H1 (cell line): Measurements from ENCODE around the gene TBX2. TPM values are rescaled to one million over a fixed set of nuclear protein-coding genes. Genes with fewer than 3 reads are reported as not detected.

Source experiments
- CTCF ChIA-PET: fragments of 300-600 bp; sonication (Branson Sonifier 250); formaldehyde crosslinking; loops from one replicate; lab custom pipeline; 2021; ENCODE audit not compliant: partially characterized antibody; lab: Charles Lee
- POLR2A ChIA-PET: fragments of 300-600 bp; sonication (Branson Sonifier 250); formaldehyde crosslinking; loops from one replicate; lab custom pipeline; 2021; ENCODE audit warnings: inconsistent platforms; ENCODE audit not compliant: partially characterized antibody; lab: Charles Lee
- DNase-seq, 2 experiments: peaks; one replicate each; pipeline versions ENCODE4 v3.0.0 to v3.0.0-alpha.2; 2010 to 2022; ENCODE audit warnings: low spot score in 2 of 2, low read depth in 1 of 2, mixed read lengths in 1 of 2
- FAIRE-seq: peaks from 2 replicates; lab custom pipeline; 2011; peaks lifted over from hg19 to GRCh38; lab: Jason Lieb, UNC
- H2AFZ ChIP-seq: 2 replicates; pipeline ENCODE4 v1.8.1; 2012; ENCODE audit warnings: low read length, inconsistent platforms
- H2AK5ac ChIP-seq: 2 replicates; pipeline ENCODE4 v1.6.1; 2013; ENCODE audit warnings: low read depth, low read length
- H2BK120ac ChIP-seq: replicated peaks from 2 replicates; pipeline ENCODE3; 2013; ENCODE audit warnings: low read depth, low read length, inconsistent platforms
- H2BK12ac ChIP-seq: 2 replicates; pipeline ENCODE4 v1.6.1; 2013; ENCODE audit warnings: low read depth, low read length
- H2BK15ac ChIP-seq: 2 replicates; pipeline ENCODE4 v1.6.1; 2013; ENCODE audit warnings: low read length
- H2BK20ac ChIP-seq: 2 replicates; pipeline ENCODE4 v1.6.1; 2013; ENCODE audit warnings: low read length
- H2BK5ac ChIP-seq: 2 replicates; pipeline ENCODE4 v1.6.1; 2013; ENCODE audit warnings: low read depth, low read length
- H3K14ac ChIP-seq: 2 replicates; pipeline ENCODE4 v1.6.1; 2013; ENCODE audit warnings: inconsistent platforms; ENCODE audit not compliant: insufficient read length
- H3K18ac ChIP-seq: 2 replicates; pipeline ENCODE4 v1.6.1; 2013; ENCODE audit warnings: low read length; ENCODE audit errors: extremely low read depth
- H3K23ac ChIP-seq: 2 replicates; pipeline ENCODE4 v1.6.1; 2013; ENCODE audit warnings: inconsistent platforms; ENCODE audit not compliant: insufficient read length
- H3K23me2 ChIP-seq: 2 replicates; pipeline ENCODE4 v1.6.1; 2013; ENCODE audit warnings: low read depth, low read length
- H3K27ac ChIP-seq: 2 replicates; pipeline ENCODE4 v1.6.1; 2011; ENCODE audit warnings: low read depth, low read length, inconsistent platforms
- H3K27me3 ChIP-seq, 4 experiments: replicated peaks in 1 of 4; 1 replicate in 1 of 4; 2 replicates in 3 of 4; pipeline versions ENCODE4 v1.6.1 to v1.8.1; 2011 to 2013; ENCODE audit warnings: low read length in 3 of 4, mild to moderate bottlenecking in 3 of 4, inconsistent platforms in 2 of 4, mixed read lengths in 2 of 4, moderate library complexity in 1 of 4; ENCODE audit not compliant: control insufficient read depth in 3 of 4, insufficient read depth in 3 of 4; ENCODE audit errors: extremely low read depth in 1 of 4
- H3K36me3 ChIP-seq, 4 experiments: 2 replicates each; pipeline versions ENCODE4 v1.6.1 to v1.8.1; 2011 to 2013; ENCODE audit warnings: mild to moderate bottlenecking in 4 of 4, low read length in 3 of 4, moderate library complexity in 2 of 4, control low read depth in 1 of 4, inconsistent platforms in 1 of 4; ENCODE audit not compliant: insufficient read depth in 4 of 4, control insufficient read depth in 2 of 4
- H3K4ac ChIP-seq: replicated peaks from 2 replicates; pipeline ENCODE3; 2013; ENCODE audit warnings: low read length, low read depth, mixed read lengths, inconsistent platforms; ENCODE audit not compliant: insufficient read length
- H3K4me1 ChIP-seq, 4 experiments: replicated peaks in 1 of 4; 1 replicate in 1 of 4; 2 replicates in 3 of 4; pipeline versions ENCODE4 v1.6.1 to v1.8.1; 2011 to 2013; ENCODE audit warnings: low read length in 3 of 4, inconsistent platforms in 2 of 4, mixed read lengths in 1 of 4; ENCODE audit not compliant: insufficient read depth in 4 of 4, control insufficient read depth in 3 of 4
- H3K4me2 ChIP-seq, 2 experiments: 2 replicates each; pipeline versions ENCODE4 v1.6.1 to v1.8.1; 2011 to 2013; ENCODE audit warnings: low read depth in 2 of 2, low read length in 2 of 2, control low read depth in 1 of 2, inconsistent platforms in 1 of 2, mild to moderate bottlenecking in 1 of 2; ENCODE audit not compliant: insufficient read depth in 1 of 2
- H3K4me3 ChIP-seq, 4 experiments: fragments of 200-600, 300-600 bp in 1 of 4; sonication (generic), shearing (Covaris generic), sonication (Bioruptor Twin) in 1 of 4; 2 replicates each; pipeline versions ENCODE4 v1.5.1 to v1.8.1; 2011 to 2016; ENCODE audit warnings: low read length in 4 of 4, low read depth in 3 of 4, control low read depth in 2 of 4, inconsistent platforms in 2 of 4, mild to moderate bottlenecking in 2 of 4, mixed read lengths in 1 of 4, moderate library complexity in 1 of 4; ENCODE audit not compliant: insufficient read depth in 2 of 4; ENCODE audit errors: extremely low read depth in 1 of 4
- H3K56ac ChIP-seq: replicated peaks from 2 replicates; pipeline ENCODE3; 2013; ENCODE audit warnings: low read depth, mild to moderate bottlenecking, mixed read lengths, low read length, inconsistent platforms; ENCODE audit not compliant: insufficient read length
- H3K79me1 ChIP-seq: 2 replicates; pipeline ENCODE4 v1.6.1; 2013; ENCODE audit warnings: low read depth, low read length, control low read depth
- H3K79me2 ChIP-seq, 2 experiments: 2 replicates each; pipeline versions ENCODE4 v1.6.1 to v1.8.1; 2012 to 2013; ENCODE audit warnings: low read length in 2 of 2, mild to moderate bottlenecking in 2 of 2, inconsistent platforms in 1 of 2; ENCODE audit not compliant: insufficient read depth in 2 of 2, control insufficient read depth in 1 of 2
- H3K9ac ChIP-seq, 4 experiments: replicated peaks in 1 of 4; 1 replicate in 1 of 4; 2 replicates in 3 of 4; pipeline versions ENCODE4 v1.6.1 to v1.8.1; 2011 to 2013; ENCODE audit warnings: low read depth in 3 of 4, low read length in 3 of 4, control low read depth in 2 of 4, mild to moderate bottlenecking in 2 of 4, moderate library complexity in 2 of 4, inconsistent platforms in 1 of 4; ENCODE audit errors: extremely low read depth in 1 of 4
- H3K9me3 ChIP-seq, 2 experiments: 2 replicates each; pipeline versions ENCODE4 v1.6.1 to v1.8.1; 2012 to 2013; ENCODE audit warnings: mild to moderate bottlenecking in 2 of 2, moderate library complexity in 2 of 2, control low read depth in 1 of 2, inconsistent platforms in 1 of 2, low read depth in 1 of 2, low read length in 1 of 2, mixed read lengths in 1 of 2; ENCODE audit not compliant: insufficient read depth in 2 of 2
- H4K20me1 ChIP-seq, 2 experiments: replicated peaks in 1 of 2; 2 replicates each; pipeline versions ENCODE3 to v1.8.1; 2011 to 2013; ENCODE audit warnings: inconsistent platforms in 2 of 2, low read length in 2 of 2, mild to moderate bottlenecking in 1 of 2; ENCODE audit not compliant: insufficient read depth in 2 of 2, control insufficient read depth in 1 of 2
- H4K5ac ChIP-seq: 2 replicates; pipeline ENCODE4 v1.6.1; 2013; ENCODE audit warnings: low read length, low read depth, mixed read lengths, inconsistent platforms; ENCODE audit not compliant: insufficient read length
- H4K8ac ChIP-seq: 2 replicates; pipeline ENCODE4 v1.8.0; 2013; ENCODE audit warnings: mild to moderate bottlenecking, moderate library complexity, low read length, inconsistent platforms; ENCODE audit not compliant: insufficient read depth; ENCODE audit errors: extremely low read depth
- H4K91ac ChIP-seq: replicated peaks from 2 replicates; pipeline ENCODE3; 2013; ENCODE audit warnings: low read length, mixed read lengths, inconsistent platforms; ENCODE audit not compliant: insufficient read length
- BCL11A ChIP-seq, 2 experiments: IDR thresholded peaks; one replicate each; pipeline ENCODE4 v1.6.1; 2011; ENCODE audit warnings: low read depth in 2 of 2, low read length in 2 of 2, mild to moderate bottlenecking in 2 of 2
- CBX5 ChIP-seq: fragments of 300-800, 300-1000 bp; sonication (generic); IDR thresholded peaks from 2 replicates; pipeline ENCODE4 v1.7.1; 2016; ENCODE audit warnings: antibody characterized with exemption, low read length, low read depth
- HDAC6 ChIP-seq: IDR thresholded peaks from one replicate; pipeline ENCODE4 v1.7.1; 2012; ENCODE audit warnings: low read depth, mild to moderate bottlenecking, inconsistent platforms, low read length, moderate library complexity
- JUND ChIP-seq: IDR thresholded peaks from 2 replicates; pipeline ENCODE4 v1.6.1; 2011; ENCODE audit warnings: mild to moderate bottlenecking, improper control_type of control experiment, low read length
- PHF8 ChIP-seq: fragments of 200-600 bp; sonication (generic); conservative IDR thresholded peaks from 2 replicates; pipeline ENCODE4 v1.7.1; 2012; ENCODE audit warnings: low read depth, mild to moderate bottlenecking, inconsistent platforms, low read length, moderate library complexity
- POU5F1 ChIP-seq: IDR thresholded peaks from 2 replicates; pipeline ENCODE4 v1.6.1; 2011; ENCODE audit warnings: low read depth, mild to moderate bottlenecking, low read length, moderate library complexity
- TEAD4 ChIP-seq: IDR thresholded peaks from 2 replicates; pipeline ENCODE4 v1.6.1; 2012; ENCODE audit warnings: low read depth, low read length, inconsistent platforms, mixed read lengths
- polyA plus RNA-seq, 7 experiments: library from polyadenylated mRNA; depleted of rRNA in 3 of 7; stranded (reverse) in 5 of 7; unstranded in 2 of 7; fragments of >200 nt in 5 of 7; fragments of 200-250 nt in 2 of 7; gene quantifications; 1 replicate in 5 of 7; 2 replicates in 1 of 7; 4 replicates in 1 of 7; pipeline versions ENCODE4 v1.2.1 to v1.2.3, GENCODE V29; 2011 to 2013; ENCODE audit warnings: missing spikeins in 2 of 7, mixed read lengths in 2 of 7
- total RNA-seq: library from RNA; stranded (reverse); fragmentation: NEBNext Ultra II Directional; extraction: Animal tissue kit (Norgen Biotek cat#: 25700); gene quantifications from 2 replicates; pipeline ENCODE4 v1.2.1, GENCODE V29; 2021

TBX2 gene
- total and polyA plus RNA-seq, 2 of the 8 experiments (the other 6 are each of a cell fraction or from before 2014, with no cell fraction given) = not detected

- Histone ChIP-seq H2BK12ac (no peak overlapping the region), H4K8ac (no peak overlapping the region), H2BK120ac (no peak overlapping the region), H4K20me1 (peaks cover 4% of the 10 kb centered on the region in 2 experiments), H3K18ac (no peak overlapping the region), H3K79me1 (no peaks in the 10 kb centered on the region), H3K14ac (no peak overlapping the region), H4K5ac (no peak overlapping the region), H3K4ac (no peak overlapping the region), H3K4me3 (no peak overlapping the region), H3K36me3 (peaks cover 0 to 2% (median 0%) of the 10 kb centered on the region in 4 experiments; a peak in 1 of 8 replicates), H2BK5ac (no peak overlapping the region), H3K9ac (no peak overlapping the region), H3K27me3 (peaks cover 25 to 46% (median 31%) of the 10 kb centered on the region in 4 experiments), H3K23me2 (peaks cover 2% of the 10 kb centered on the region; the same call in 1 of the 2 replicates), H2BK15ac (peak overlapping the region; percentile 78), H2AK5ac (no peak overlapping the region), H3K27ac (no peak overlapping the region), H3K79me2 (no peaks in the 10 kb centered on the region), H3K9me3 (no peaks in the 10 kb centered on the region), H3K4me2 (no peak overlapping the region), H3K56ac (no peak overlapping the region), H3K23ac (no peak overlapping the region), H4K91ac (no peak overlapping the region), H3K4me1 (peaks cover 0 to 9% (median 6%) of the 10 kb centered on the region in 4 experiments; a peak in 5 of 7 replicates), H2AFZ (no peak overlapping the region), H2BK20ac (no peak overlapping the region)
- DNase-seq = peak in 1 of 2 experiments; percentile 40
- ChIA-PET POLR2A (interaction anchor here (0.6 to 1.5 kb wide), 4 partner anchors 22 to 389 kb away, joined by 3 to 4 read pairs (median 4); no protein-coding TSS in a partner anchor), CTCF (interaction anchor here (0.8 to 11.6 kb wide), 13 partner anchors 8 to 103 kb away, joined by 3 to 136 read pairs (median 4); no protein-coding TSS in a partner anchor)
- TF ChIP-seq BCL11A (IDR thresholded peaks at IDR 0.05; ENCODE audit: low read depth in 2 of 2, low read length in 2 of 2) (no peak), CBX5 (no peak), POU5F1 (no peak), PHF8 (no peak), JUND (no peak), TEAD4 (no peak), HDAC6 (no peak)
- FAIRE-seq = no peak
Measured at GRCh38 chr17:61447358-61447757, 47.7 kb downstream of the TBX2 start.
